Measurements from ENCODE around the gene RHOC. TPM values are rescaled to one million over a fixed set of nuclear protein-coding genes. Genes with fewer than 3 reads are reported as not detected.

The RHOC gene
- total RNA-seq, 3 donors from 2014 or later, result 2.3 to 8.3 (median 5.6) TPM

DNA sequence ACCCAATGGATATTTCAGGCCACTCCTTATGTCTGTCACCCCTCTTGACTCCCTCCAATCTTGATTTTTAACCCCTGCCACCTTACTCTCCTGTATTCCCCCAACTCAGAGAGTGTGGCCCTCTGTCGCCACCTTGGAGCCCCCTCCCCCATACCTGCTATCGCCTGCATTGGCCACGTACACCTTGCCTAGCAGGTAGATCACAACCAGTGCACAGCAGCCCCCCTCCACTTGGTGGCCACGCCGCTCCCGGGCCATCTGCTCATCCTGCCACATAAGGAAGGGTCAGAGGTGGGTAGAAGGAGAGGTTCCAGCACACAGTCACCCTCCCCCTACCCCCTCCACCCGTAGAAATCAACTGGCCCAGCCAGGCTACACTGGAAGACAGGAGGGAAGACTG, 5.3 kb upstream of the RHOC start:
- H3K4me3 Mint-ChIP-seq, result no peak overlapping the region
- no peak for DNase-seq
- H3K36me3 Mint-ChIP-seq (ENCODE audit: insufficient read depth), result no peaks in the 10 kb centered on the region
- no peak for ATAC-seq
- peaks cover 24% of the 10 kb centered on the region for H3K4me1 Mint-ChIP-seq (ENCODE audit: low read depth)
- no peaks in the 10 kb centered on the region for H3K9me3 Mint-ChIP-seq
- H3K27me3 Mint-ChIP-seq (ENCODE audit: low read depth), result peaks cover 13% of the 10 kb centered on the region

DNA sequence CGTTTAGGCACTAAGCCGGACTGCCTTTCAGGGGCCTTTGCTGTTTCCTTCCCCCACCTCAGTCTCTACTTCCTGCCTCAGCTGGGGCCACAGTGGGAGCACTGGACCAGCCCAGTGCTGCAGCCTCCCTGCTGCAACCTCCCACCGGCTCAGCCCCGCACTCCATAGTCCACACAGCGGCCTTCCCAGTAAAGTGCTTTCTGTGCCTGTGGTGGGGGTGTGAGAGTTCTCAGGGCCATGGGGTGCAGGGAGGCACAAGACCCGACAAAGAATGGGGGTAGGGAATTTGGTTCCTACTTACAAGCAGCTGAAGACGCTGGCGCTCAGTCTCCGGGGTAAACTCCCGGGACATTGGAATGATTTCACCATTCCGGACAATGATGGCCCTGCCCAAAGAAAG, 4.7 kb upstream of the RHOC start:
- no peak for ATAC-seq
- DNase-seq, result no peak
- H3K4me1 Mint-ChIP-seq (ENCODE audit: low read depth), result peaks cover 24% of the 10 kb centered on the region
- no peaks in the 10 kb centered on the region for H3K36me3 Mint-ChIP-seq (ENCODE audit: insufficient read depth)
- no peaks in the 10 kb centered on the region for H3K9me3 Mint-ChIP-seq
- H3K27me3 Mint-ChIP-seq (ENCODE audit: low read depth), result peaks cover 13% of the 10 kb centered on the region
- H3K4me3 Mint-ChIP-seq, result no peak overlapping the region

DNA sequence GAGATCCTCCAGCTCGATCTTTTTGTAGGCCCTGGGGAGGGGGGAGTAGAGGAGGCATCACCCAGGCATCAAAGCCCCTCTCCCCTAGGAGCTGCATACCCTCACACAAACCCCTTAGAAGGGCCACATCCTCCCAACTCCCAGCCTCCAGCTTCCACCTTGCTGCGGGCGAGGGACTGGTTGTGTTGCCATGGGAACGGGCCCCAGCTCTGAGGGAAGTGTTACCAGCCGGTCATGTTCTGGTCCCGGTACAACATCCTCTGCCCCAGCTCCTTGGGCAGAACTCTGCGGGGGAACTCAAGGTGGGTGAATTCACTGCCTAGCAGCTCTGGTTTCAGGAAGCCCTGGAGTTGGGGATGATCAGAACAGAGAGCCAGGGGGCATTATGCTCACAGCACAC, 4.1 kb upstream of the RHOC start:
- H3K9me3 Mint-ChIP-seq, result no peaks in the 10 kb centered on the region
- peaks cover 13% of the 10 kb centered on the region for H3K27me3 Mint-ChIP-seq (ENCODE audit: low read depth)
- no peak overlapping the region for H3K4me3 Mint-ChIP-seq
- DNase-seq (no peak), ATAC-seq (no peak)
- peaks cover 23% of the 10 kb centered on the region for H3K4me1 Mint-ChIP-seq (ENCODE audit: low read depth)
- no peaks in the 10 kb centered on the region for H3K36me3 Mint-ChIP-seq (ENCODE audit: insufficient read depth)

DNA sequence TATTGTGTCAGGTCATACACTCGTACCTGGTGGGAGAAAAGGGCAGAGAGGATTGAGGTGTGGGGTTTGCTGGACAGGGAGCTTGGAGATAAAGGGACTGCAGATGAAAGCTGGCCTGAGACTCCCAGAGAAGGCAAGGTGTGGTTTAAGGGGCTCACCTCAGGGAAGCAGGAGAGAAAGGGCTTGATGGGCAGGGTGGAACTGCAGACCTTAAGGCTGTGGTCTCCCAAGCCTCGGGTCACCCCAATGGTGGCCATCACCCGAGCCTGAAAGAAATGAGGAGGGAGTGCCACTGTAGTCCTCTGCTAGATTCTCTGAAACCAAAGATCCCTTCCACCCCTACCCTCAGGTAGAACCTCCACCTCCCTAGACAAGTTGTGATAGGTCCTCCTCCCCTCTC, 3.7 kb upstream of the RHOC start:
- ATAC-seq, result no peak
- peaks cover 25% of the 10 kb centered on the region for H3K4me1 Mint-ChIP-seq (ENCODE audit: low read depth)
- no peaks in the 10 kb centered on the region for H3K9me3 Mint-ChIP-seq
- no peak overlapping the region for H3K4me3 Mint-ChIP-seq
- DNase-seq, result no peak
- peaks cover 13% of the 10 kb centered on the region for H3K27me3 Mint-ChIP-seq (ENCODE audit: low read depth)
- no peaks in the 10 kb centered on the region for H3K36me3 Mint-ChIP-seq (ENCODE audit: insufficient read depth)

DNA sequence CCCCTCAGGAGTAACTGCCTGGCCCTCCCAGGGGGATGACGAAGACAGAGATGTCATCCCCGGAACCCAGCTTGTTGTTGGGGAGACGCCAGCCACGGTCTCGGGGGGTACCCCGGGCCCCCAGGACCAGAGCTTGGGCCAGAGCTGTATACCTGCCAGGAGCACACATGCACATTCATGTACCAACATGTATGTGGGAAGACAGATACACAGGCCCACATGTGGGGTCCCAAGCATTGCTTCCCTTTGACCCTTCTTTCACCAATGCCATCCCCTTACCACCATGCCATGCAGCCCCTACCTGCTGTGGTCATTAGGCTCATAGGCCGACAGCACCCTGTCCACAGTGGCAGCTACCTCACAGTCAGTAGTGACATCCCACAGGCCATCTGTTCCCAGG, 3.2 kb upstream of the RHOC start:
- Mint-ChIP-seq H3K27me3 (ENCODE audit: low read depth) (peaks cover 13% of the 10 kb centered on the region), H3K4me3 (no peak overlapping the region), H3K9me3 (no peaks in the 10 kb centered on the region), H3K4me1 (ENCODE audit: low read depth) (peaks cover 29% of the 10 kb centered on the region), H3K36me3 (ENCODE audit: insufficient read depth) (no peaks in the 10 kb centered on the region)
- ATAC-seq (no peak), DNase-seq (no peak)

DNA sequence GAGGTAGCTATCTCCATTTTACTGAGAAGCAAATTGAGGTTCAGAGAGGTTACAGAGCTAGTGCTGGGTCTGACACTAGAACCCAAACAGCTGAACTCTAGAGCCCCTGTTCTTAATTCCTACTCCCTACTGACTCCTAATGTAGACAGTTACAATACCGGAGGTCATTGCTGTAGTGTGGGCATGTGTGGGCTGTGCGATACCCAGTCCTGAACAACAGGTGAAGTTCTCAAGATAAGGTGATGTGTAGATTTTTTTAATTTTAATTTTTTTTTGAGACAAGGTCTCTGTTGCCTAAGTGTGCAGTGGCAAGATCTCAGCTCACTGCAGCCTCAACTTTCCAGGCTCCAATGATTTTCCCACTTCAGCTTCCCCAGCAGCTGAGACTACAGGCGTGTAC, 1.6 kb upstream of the RHOC start:
- no peak for ATAC-seq
- no peak for DNase-seq
- no peaks in the 10 kb centered on the region for H3K9me3 Mint-ChIP-seq
- H3K27me3 Mint-ChIP-seq (ENCODE audit: low read depth), result peaks cover 3% of the 10 kb centered on the region
- H3K36me3 Mint-ChIP-seq (ENCODE audit: insufficient read depth), result no peaks in the 10 kb centered on the region
- peaks cover 35% of the 10 kb centered on the region for H3K4me1 Mint-ChIP-seq (ENCODE audit: low read depth)
- H3K4me3 Mint-ChIP-seq, result peak overlapping the region; percentile 81

- H3K4me1 Mint-ChIP-seq (ENCODE audit: low read depth), result peaks cover 38% of the 10 kb centered on the region
- H3K36me3 Mint-ChIP-seq (ENCODE audit: insufficient read depth), result no peaks in the 10 kb centered on the region
- DNase-seq (no peak), ATAC-seq (no peak)
- H3K4me3 Mint-ChIP-seq, result peak overlapping the region; percentile 81
- no peaks in the 10 kb centered on the region for H3K9me3 Mint-ChIP-seq
- H3K27me3 Mint-ChIP-seq (ENCODE audit: low read depth), result peaks cover 2% of the 10 kb centered on the region
These were observed 1.1 kb upstream of the RHOC start for GRCh38 chr1:112708002-112708448.

DNA sequence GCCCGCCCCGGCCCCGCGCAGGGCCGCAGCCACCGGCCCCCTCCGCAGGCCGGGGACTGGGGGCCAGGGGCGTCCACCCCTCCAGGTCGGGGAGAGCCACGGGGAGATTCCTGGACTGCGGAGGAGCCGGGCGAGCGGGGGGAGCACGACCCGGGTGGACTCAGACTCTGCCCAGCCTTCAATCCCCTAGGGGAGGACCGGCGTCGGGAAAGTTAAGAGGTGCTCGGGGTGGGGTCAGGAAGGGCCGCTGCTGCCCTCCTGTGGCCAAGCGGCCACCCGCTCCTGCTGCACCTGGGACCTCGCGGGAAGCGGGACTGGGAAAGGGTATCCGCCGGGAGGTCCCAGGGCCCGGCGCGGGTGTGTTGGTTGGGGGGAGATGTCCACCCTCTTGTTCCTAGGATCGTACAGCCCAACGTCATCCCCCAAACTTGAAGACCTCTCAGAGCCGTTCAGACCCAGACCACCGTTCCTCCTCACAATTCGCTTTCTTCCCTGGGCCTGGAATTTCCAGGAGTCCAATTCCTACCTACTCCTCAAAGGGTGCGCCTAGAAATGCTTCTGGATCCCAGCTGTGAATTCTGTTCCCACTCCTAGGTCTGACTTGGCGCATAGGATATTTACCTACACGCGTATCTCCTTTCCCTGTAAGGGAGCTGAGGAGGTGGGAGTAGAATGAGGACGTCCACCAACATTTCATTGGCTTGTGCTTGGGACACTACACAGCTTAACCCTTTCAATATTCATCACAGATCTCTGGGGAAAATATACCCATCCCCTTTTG, 484 bp upstream of the RHOC start:
- H3K4me1 Mint-ChIP-seq (ENCODE audit: low read depth), result peaks cover 44% of the 10 kb centered on the region
- no peaks in the 10 kb centered on the region for H3K36me3 Mint-ChIP-seq (ENCODE audit: insufficient read depth)
- DNase-seq (peak; percentile 58), ATAC-seq (peak; percentile 70 to 71)
- peaks cover 2% of the 10 kb centered on the region for H3K27me3 Mint-ChIP-seq (ENCODE audit: low read depth)
- H3K9me3 Mint-ChIP-seq, result no peaks in the 10 kb centered on the region
- peak overlapping the region; percentile 81 for H3K4me3 Mint-ChIP-seq

DNA sequence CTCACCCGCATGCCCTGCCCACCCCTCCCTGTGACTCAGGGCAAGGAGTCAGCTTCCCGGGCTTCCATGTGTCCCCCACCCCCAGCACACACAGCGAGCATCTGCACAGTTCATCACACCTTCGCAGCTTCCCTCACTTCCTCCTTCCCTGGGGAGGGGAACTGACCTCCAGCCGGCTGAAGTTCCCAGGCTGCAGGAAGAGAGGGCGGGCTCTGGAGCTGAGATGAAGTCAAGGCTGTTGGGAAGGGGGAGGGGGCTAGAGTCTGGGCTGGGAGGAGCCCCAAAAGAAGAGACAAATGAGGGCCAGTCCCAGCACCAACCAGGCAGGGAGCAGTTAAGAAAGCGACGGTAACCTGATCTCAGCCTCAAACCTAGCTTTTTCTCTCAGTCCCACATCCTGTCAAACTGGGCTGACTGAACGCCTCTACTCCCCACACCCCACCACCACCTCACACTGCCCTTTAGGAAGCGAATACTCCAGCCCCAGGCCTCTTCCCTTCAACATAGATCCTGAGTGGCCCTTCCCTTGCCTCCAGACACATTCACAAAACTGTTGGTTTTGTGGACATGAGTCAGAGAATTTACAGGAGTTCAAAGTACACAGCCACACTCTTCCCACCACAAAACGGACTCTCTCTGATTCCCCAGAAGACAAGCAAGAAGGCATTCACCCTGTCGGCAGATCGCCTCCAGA, 1.8 kb downstream of the RHOC start:
- Mint-ChIP-seq H3K4me1 (ENCODE audit: low read depth) (peaks cover 67% of the 10 kb centered on the region), H3K36me3 (ENCODE audit: insufficient read depth) (peaks cover 6% of the 10 kb centered on the region), H3K27me3 (ENCODE audit: low read depth) (peaks cover 2% of the 10 kb centered on the region), H3K4me3 (peak overlapping the region; percentile 75), H3K9me3 (no peaks in the 10 kb centered on the region)
- peak; percentile 42 to 45 for ATAC-seq
- no peak for DNase-seq

DNA sequence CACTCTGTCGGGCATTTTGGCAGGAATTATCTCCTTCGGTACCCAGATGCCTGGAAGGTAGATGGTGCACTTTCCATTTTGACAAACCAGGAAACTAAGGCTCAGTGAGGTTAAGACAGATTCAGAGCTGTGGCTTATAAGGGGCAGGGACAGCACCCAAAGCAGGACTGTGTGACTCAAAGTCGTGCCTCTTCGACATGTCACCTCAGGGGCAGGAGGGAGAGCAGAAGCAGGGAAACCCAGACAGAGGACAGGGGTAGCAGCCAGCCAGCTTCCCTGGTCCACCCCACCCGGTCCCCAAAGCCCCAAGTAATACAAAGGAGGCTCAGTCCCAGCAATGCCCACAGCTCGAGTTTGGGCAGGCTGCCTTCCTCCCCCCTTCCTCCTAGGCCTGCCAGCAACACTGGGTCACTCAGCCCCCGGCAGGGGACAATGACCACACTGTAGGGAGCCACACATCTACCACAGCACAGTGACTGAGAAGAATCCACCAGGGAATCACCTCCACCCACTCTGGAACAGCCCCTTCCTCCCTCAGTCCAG, 2.5 kb downstream of the RHOC start:
- ATAC-seq, result peak; percentile 49 to 54
- Mint-ChIP-seq H3K9me3 (no peaks in the 10 kb centered on the region), H3K36me3 (ENCODE audit: insufficient read depth) (peaks cover 6% of the 10 kb centered on the region), H3K4me1 (ENCODE audit: low read depth) (peaks cover 67% of the 10 kb centered on the region), H3K4me3 (peak overlapping the region; percentile 75), H3K27me3 (ENCODE audit: low read depth) (peaks cover 2% of the 10 kb centered on the region)
- DNase-seq, result no peak

- peaks cover 2% of the 10 kb centered on the region for H3K27me3 Mint-ChIP-seq (ENCODE audit: low read depth)
These were observed 3.2 kb downstream of the RHOC start for GRCh38 chr1:112703706-112704105.

GRCh38 chr1:112702420-112703261, 4.3 kb downstream of the RHOC start:
- peaks cover 68% of the 10 kb centered on the region for H3K4me1 Mint-ChIP-seq (ENCODE audit: low read depth)
- ATAC-seq, result no peak
- peaks cover 1% of the 10 kb centered on the region for H3K27me3 Mint-ChIP-seq (ENCODE audit: low read depth)
- DNase-seq, result no peak
- H3K4me3 Mint-ChIP-seq, result no peak overlapping the region
- H3K9me3 Mint-ChIP-seq, result no peaks in the 10 kb centered on the region
- H3K36me3 Mint-ChIP-seq (ENCODE audit: insufficient read depth), result peaks cover 12% of the 10 kb centered on the region

More at GRCh38 chr1:112703706-112704105, 3.2 kb downstream of the RHOC start:
- H3K4me1 Mint-ChIP-seq (ENCODE audit: low read depth), result peaks cover 69% of the 10 kb centered on the region
- no peak for ATAC-seq
- no peak for DNase-seq
- H3K9me3 Mint-ChIP-seq, result no peaks in the 10 kb centered on the region
- peaks cover 8% of the 10 kb centered on the region for H3K36me3 Mint-ChIP-seq (ENCODE audit: insufficient read depth)
- H3K4me3 Mint-ChIP-seq, result no peak overlapping the region

- Mint-ChIP-seq H3K27me3 (ENCODE audit: low read depth) (no peaks in the 10 kb centered on the region), H3K4me1 (ENCODE audit: low read depth) (peaks cover 64% of the 10 kb centered on the region), H3K36me3 (ENCODE audit: insufficient read depth) (peaks cover 13% of the 10 kb centered on the region), H3K9me3 (no peaks in the 10 kb centered on the region), H3K4me3 (no peak overlapping the region)
- DNase-seq (no peak), ATAC-seq (no peak)
These were observed 4.9 kb downstream of the RHOC start for GRCh38 chr1:112702067-112702395.

All from activated T-cell treated with anti-CD3 and anti-CD28 coated beads, Interleukin-2, amount 50 U/mL, for 4 hours (primary cell).